ENCODE data around the gene C16orf54.
"Not testable (repeated sequence)": the region's sequence is repeated elsewhere in the genome, so short reads cannot be mapped to it uniquely, and the experiment has no call there.

Gene C16orf54

DNA sequence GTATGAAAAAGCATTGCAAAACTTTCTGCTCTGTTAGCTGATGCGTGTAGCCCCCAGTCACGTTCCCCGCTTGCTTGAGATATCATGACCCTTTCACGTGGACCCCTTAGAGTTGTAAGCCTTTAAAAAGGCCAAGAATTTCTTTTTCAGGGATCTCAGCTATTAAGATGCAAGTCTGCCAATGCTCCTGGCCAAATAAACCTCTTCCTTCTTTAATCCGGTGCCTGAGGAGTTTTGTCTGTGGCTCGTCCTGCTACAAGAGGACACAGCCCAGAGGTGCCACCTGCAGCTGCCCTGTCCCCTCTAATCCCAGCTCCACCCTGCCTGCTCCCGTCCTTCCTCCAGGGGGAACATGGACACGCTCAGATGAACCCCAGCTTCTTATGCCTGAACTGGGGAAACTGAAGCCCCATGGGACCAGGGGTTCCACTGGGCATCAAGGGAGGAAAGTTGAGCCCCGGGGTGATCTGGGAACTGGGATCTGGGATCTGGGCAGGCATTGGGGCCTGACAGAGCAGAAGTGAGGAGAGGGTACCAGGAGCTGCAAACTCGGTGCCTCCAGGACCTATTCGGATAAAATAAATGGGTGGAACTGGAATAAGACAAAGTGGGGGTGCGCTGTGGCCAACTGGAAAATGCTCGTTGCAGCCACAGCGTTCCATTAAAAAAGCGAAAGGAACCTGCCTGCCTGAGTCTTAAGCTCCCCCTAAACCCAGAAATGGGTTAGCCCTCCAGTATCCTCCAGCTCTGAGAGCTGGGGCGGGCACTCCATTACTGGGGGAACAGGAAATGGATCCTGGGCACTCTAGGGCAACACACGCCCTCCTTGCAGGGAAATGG lies 47.1 kb downstream of the C16orf54 start:
- TF ChIP-seq, protein P1, sequence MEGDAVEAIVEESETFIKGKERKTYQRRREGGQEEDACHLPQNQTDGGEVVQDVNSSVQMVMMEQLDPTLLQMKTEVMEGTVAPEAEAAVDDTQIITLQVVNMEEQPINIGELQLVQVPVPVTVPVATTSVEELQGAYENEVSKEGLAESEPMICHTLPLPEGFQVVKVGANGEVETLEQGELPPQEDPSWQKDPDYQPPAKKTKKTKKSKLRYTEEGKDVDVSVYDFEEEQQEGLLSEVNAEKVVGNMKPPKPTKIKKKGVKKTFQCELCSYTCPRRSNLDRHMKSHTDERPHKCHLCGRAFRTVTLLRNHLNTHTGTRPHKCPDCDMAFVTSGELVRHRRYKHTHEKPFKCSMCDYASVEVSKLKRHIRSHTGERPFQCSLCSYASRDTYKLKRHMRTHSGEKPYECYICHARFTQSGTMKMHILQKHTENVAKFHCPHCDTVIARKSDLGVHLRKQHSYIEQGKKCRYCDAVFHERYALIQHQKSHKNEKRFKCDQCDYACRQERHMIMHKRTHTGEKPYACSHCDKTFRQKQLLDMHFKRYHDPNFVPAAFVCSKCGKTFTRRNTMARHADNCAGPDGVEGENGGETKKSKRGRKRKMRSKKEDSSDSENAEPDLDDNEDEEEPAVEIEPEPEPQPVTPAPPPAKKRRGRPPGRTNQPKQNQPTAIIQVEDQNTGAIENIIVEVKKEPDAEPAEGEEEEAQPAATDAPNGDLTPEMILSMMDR (IDR thresholded peaks at IDR 0.05; ENCODE audit: borderline replicate concordance, insufficient read depth, low read depth, low read length) = no peak
- H3K4me3 ChIP-seq (ENCODE audit: low read depth, low read length) = no peak overlapping the region

DNA sequence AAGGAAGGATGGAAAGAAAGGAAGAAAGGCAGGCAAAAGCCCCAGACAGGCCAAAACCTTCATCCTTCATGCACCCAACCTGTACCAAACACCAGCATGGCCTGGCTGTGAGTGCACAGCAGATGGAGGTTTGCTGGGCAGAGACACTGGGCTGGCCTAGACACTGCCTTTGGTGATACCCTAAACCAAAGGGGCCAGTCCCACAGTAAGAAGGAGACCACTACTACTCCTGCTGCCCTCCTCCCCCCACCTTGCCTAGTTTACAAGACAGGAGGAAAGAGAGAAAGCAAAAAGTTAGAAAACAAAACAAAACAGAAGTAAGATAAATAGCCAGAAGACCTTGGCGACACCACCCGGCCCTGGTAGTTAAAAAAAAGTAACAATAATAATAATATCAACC lies 47.7 kb downstream of the C16orf54 start:
- TF ChIP-seq, protein P1 (IDR thresholded peaks at IDR 0.05; ENCODE audit: borderline replicate concordance, insufficient read depth, low read depth, low read length) = no peak
- H3K4me3 ChIP-seq (ENCODE audit: low read depth, low read length) = no peak overlapping the region

GRCh38 chr16:29697391-29697790 lies 48.4 kb downstream of the C16orf54 start:
- no peak overlapping the region for H3K4me3 ChIP-seq (ENCODE audit: low read depth, low read length)
- TF ChIP-seq, protein P1 (IDR thresholded peaks at IDR 0.05; ENCODE audit: borderline replicate concordance, insufficient read depth, low read depth, low read length) = no peak

- H3K4me3 ChIP-seq (ENCODE audit: low read depth, low read length) = no peak overlapping the region
- TF ChIP-seq, protein P1 (IDR thresholded peaks at IDR 0.05; ENCODE audit: borderline replicate concordance, insufficient read depth, low read depth, low read length) = no peak
Measured at GRCh38 chr16:29696881-29697331, 48.9 kb downstream of the C16orf54 start.

DNA sequence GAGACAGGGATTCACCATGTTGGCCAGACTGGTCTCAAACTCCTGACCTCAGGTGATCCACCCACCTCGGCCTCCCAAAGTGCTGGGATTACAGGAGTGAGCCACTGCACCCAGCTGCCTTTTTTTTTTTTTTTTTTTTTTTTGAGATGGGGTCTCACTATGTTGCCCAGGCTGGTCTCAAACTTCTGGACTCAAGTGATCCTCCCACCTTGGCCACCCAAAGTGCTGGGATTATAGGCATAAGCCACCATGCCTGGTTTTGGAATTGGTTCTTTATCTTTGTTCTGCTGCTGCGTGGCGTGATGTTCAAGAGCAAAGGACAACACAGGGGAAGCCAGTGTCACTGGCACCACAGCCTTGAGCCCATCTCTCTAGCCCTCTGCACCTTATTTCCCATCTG lies 50.1 kb downstream of the C16orf54 start:
- H3K4me3 ChIP-seq (ENCODE audit: low read depth, low read length) = not testable (repeated sequence)

DNA sequence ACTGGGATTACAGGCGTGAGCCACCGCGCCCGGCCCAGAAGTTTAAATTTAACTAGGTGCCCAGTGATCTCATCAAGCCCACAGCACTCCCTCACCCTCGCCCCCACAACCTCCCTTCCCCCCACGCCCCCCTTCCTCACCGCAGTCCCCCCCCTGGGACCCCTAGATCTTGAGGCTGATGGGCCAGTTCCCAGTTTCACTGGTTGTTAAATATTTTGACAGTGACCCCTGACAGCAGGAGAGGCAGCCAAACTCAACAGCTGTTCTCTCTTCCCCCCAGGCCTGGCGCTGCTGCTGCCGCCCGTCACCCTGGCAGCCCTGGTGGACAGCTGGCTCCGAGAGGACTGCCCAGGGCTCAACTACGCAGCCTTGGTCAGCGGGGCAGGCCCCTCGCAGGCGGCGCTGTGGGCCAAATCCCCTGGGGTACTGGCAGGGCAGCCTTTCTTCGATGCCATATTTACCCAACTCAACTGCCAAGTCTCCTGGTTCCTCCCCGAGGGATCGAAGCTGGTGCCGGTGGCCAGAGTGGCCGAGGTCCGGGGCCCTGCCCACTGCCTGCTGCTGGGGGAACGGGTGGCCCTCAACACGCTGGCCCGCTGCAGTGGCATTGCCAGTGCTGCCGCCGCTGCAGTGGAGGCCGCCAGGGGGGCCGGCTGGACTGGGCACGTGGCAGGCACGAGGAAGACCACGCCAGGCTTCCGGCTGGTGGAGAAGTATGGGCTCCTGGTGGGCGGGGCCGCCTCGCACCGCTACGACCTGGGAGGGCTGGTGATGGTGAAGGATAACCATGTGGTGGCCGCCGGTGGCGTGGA lies 51.2 kb downstream of the C16orf54 start:
- no peak overlapping the region for H3K4me3 ChIP-seq (ENCODE audit: low read depth, low read length)
- TF ChIP-seq, protein P1 (IDR thresholded peaks at IDR 0.05; ENCODE audit: borderline replicate concordance, insufficient read depth, low read depth, low read length) = no peak

- not testable (repeated sequence) for H3K4me3 ChIP-seq (ENCODE audit: low read depth, low read length)
Measured at GRCh38 chr16:29692606-29693005, 53.2 kb downstream of the C16orf54 start.
